CD4-positive, alpha-beta T cell (primary cell): ENCODE data around the gene EIPR1. TPM values are rescaled to one million over a fixed set of nuclear protein-coding genes. Genes with fewer than 3 reads are reported as not detected.
A peak's percentile ranks its signal among the peaks of the same experiment; 100 is the strongest.

Source experiments
- ATAC-seq: fragments of 200-7000 bp; cut with Tn5 transposase; one replicate; pipeline ENCODE4 v1.10.0; 2022; ENCODE audit warnings: mild to moderate bottlenecking; ENCODE audit not compliant: poor library complexity
- CTCF ChIA-PET: fragments of 350-600 bp; sonication (Branson Sonifier 250); formaldehyde crosslinking; loops from one replicate; lab custom pipeline; 2021; ENCODE audit warnings: antibody characterized with exemption, inconsistent platforms; lab: Charles Lee
- POLR2A ChIA-PET: fragments of 350-600 bp; sonication (Branson Sonifier 250); formaldehyde crosslinking; loops from one replicate; lab custom pipeline; 2021; ENCODE audit warnings: antibody characterized with exemption, inconsistent platforms; lab: Charles Lee
- DNase-seq, 14 experiments: peaks; one replicate each; pipeline ENCODE4 v3.0.0-alpha.2; 2013 to 2020; ENCODE audit warnings: mixed read lengths in 2 of 14
- H3K27ac ChIP-seq, 2 donors: one replicate each; pipeline versions ENCODE4 v1.5.1 to v1.7.0; 2013; ENCODE audit warnings: low read length in 2 of 2, low read depth in 1 of 2, mild to moderate bottlenecking in 1 of 2
- H3K27me3 ChIP-seq, 2 experiments: 1 replicate in 1 of 2; 2 replicates in 1 of 2; pipeline versions ENCODE4 v1.6.1 to v1.7.0; 2013; ENCODE audit warnings: low read length in 2 of 2, control low read depth in 1 of 2, mild to moderate bottlenecking in 1 of 2, moderate library complexity in 1 of 2; ENCODE audit not compliant: insufficient read depth in 2 of 2, control insufficient read depth in 1 of 2
- H3K36me3 ChIP-seq: one replicate; pipeline ENCODE4 v1.6.1; 2013; ENCODE audit warnings: low read length, control low read depth; ENCODE audit not compliant: insufficient read depth
- H3K4me1 ChIP-seq: one replicate; pipeline ENCODE4 v1.6.1; 2013; ENCODE audit warnings: low read length, control low read depth; ENCODE audit not compliant: insufficient read depth
- H3K4me3 ChIP-seq: one replicate; pipeline ENCODE4 v1.5.1; 2013; ENCODE audit warnings: mild to moderate bottlenecking, low read length, moderate library complexity
- H3K9me3 ChIP-seq, 2 experiments: 1 replicate in 1 of 2; 2 replicates in 1 of 2; pipeline versions ENCODE4 v1.6.1 to v1.7.0; 2013; ENCODE audit warnings: low read length in 2 of 2, mild to moderate bottlenecking in 2 of 2, control low read depth in 1 of 2, moderate library complexity in 1 of 2; ENCODE audit not compliant: control insufficient read depth in 1 of 2, insufficient read depth in 1 of 2
- H3K27ac Mint-ChIP-seq: one replicate; pipeline ENCODE4 v1.8.0; 2020; ENCODE audit warnings: mixed read lengths
- H3K27me3 Mint-ChIP-seq: one replicate; pipeline ENCODE4 v1.8.0; 2021; ENCODE audit warnings: mixed read lengths
- H3K36me3 Mint-ChIP-seq: one replicate; pipeline ENCODE4 v1.8.0; 2021; ENCODE audit warnings: low read depth, mixed read lengths
- H3K4me1 Mint-ChIP-seq: one replicate; pipeline ENCODE4 v1.8.0; 2021; ENCODE audit warnings: low read depth, mixed read lengths
- H3K4me3 Mint-ChIP-seq: one replicate; pipeline ENCODE4 v1.8.0; 2020; ENCODE audit warnings: mild to moderate bottlenecking, mixed read lengths
- H3K9me3 Mint-ChIP-seq: one replicate; pipeline ENCODE4 v1.8.0; 2020; ENCODE audit warnings: mixed read lengths
- CTCF ChIP-seq: fragments of 200-600 bp; IDR thresholded peaks from one replicate; pipeline ENCODE4 v1.8.0; 2022; ENCODE audit warnings: antibody characterized with exemption, mild to moderate bottlenecking
- intact Hi-C, 2 experiments: fragments of 100-400 bp; cut with DNase I in 1 of 2; cut with micrococcal nuclease in 1 of 2; formaldehyde crosslinking; loops; one replicate each; pipeline versions ENCODE4 v1.15.1 to v1.9.0; 2023 to 2025; cut with DNase I, micrococcal nuclease
- total RNA-seq, 174 experiments: library from RNA in 2 of 174; stranded (reverse) in 2 of 174; gene quantifications; one replicate each; pipeline ENCODE4 v1.2.3 and lab custom pipeline; 2021 to 2026

EIPR1 gene
- total RNA-seq, 2 experiments from 2014 or later, result 11.0 to 12.4 TPM

GRCh38 chr2:3305431-3305830 lies 72.2 kb downstream of the EIPR1 start:
- no peak for TF ChIP-seq CTCF
- H3K36me3 Mint-ChIP-seq, result peaks cover 12% of the 10 kb centered on the region
- H3K27ac ChIP-seq, result no peak overlapping the region
- H3K4me3 Mint-ChIP-seq, result no peak overlapping the region
- no peaks in the 10 kb centered on the region for H3K9me3 Mint-ChIP-seq
- CTCF ChIA-PET, result no interaction called here
- H3K4me1 Mint-ChIP-seq, result peaks cover 19% of the 10 kb centered on the region
- no peak for DNase-seq
- POLR2A ChIA-PET, result no interaction called here
- no peak for ATAC-seq
- no peak overlapping the region for H3K4me3 ChIP-seq
- no peaks in the 10 kb centered on the region for H3K27me3 Mint-ChIP-seq
- intact Hi-C loops, result loop anchor here (5.0 to 10.0 kb wide), 3 partner anchors 108 to 1181 kb away; no protein-coding TSS in a partner anchor
- no peaks in the 10 kb centered on the region for H3K27me3 ChIP-seq
- H3K27ac Mint-ChIP-seq, result no peak overlapping the region
- no peaks in the 10 kb centered on the region for H3K9me3 ChIP-seq
- peaks cover 9% of the 10 kb centered on the region for H3K4me1 ChIP-seq
- H3K36me3 ChIP-seq, result peaks cover 9% of the 10 kb centered on the region

GRCh38 chr2:3303583-3304406 lies 73.8 kb downstream of the EIPR1 start:
- H3K27ac ChIP-seq, result no peak overlapping the region

More at GRCh38 chr2:3303583-3304406, 73.8 kb downstream of the EIPR1 start:
- peak; percentile 96 for ATAC-seq
- Histone ChIP-seq H3K4me1 (peaks cover 9% of the 10 kb centered on the region), H3K9me3 (no peaks in the 10 kb centered on the region), H3K27me3 (no peaks in the 10 kb centered on the region), H3K36me3 (peaks cover 12% of the 10 kb centered on the region), H3K4me3 (no peak overlapping the region)
- peaks cover 14% of the 10 kb centered on the region for H3K4me1 Mint-ChIP-seq
- CTCF ChIA-PET, result interaction anchor here (0.7 to 1.0 kb wide), 6 partner anchors 10 to 125 kb away, joined by 3 to 5 read pairs (median 4); no protein-coding TSS in a partner anchor
- POLR2A ChIA-PET, result no interaction called here
- H3K9me3 Mint-ChIP-seq, result no peaks in the 10 kb centered on the region
- peak overlapping the region; percentile 75 for H3K27ac Mint-ChIP-seq
- H3K27me3 Mint-ChIP-seq, result no peaks in the 10 kb centered on the region
- peak; percentile 97 for TF ChIP-seq CTCF
- H3K4me3 Mint-ChIP-seq, result no peak overlapping the region
- H3K36me3 Mint-ChIP-seq, result peaks cover 17% of the 10 kb centered on the region
- DNase-seq, result peak; percentile 54 to 85 (median 71)
- intact Hi-C loops, result loop anchor here (1.0 to 10.0 kb wide), 6 partner anchors 80 to 1179 kb away; no protein-coding TSS in a partner anchor
